Heart left ventricle (tissue), 16 donors: ENCODE results near the gene TRIOBP. TPM values are rescaled to one million over a fixed set of nuclear protein-coding genes. Genes with fewer than 3 reads are reported as not detected.

Experiments
- ATAC-seq, 4 donors: fragments of 200-7000 bp; cut with Tn5 transposase; one replicate each; pipeline ENCODE4 v1.9.1; 2020 to 2022; ENCODE audit warnings: moderate library complexity in 4 of 4, mild to moderate bottlenecking in 3 of 4, moderate number of reproducible peaks in 1 of 4
- DNase-seq, 5 donors: peaks; one replicate each; pipeline ENCODE4 v3.0.0-alpha.2; 2020
- H3K27ac ChIP-seq, 12 donors: fragments of 200-600 bp; sonication (generic) in 4 of 12; one replicate each; pipeline versions ENCODE4 v1.5.0 to v1.8.0; 2016 to 2022; ENCODE audit warnings: mild to moderate bottlenecking in 2 of 12
- H3K27me3 ChIP-seq, 9 donors: fragments of 200-600 bp; sonication (generic) in 2 of 9; one replicate each; pipeline versions ENCODE4 v1.5.1 to v1.8.0; 2016 to 2022; ENCODE audit warnings: mild to moderate bottlenecking in 3 of 9
- H3K36me3 ChIP-seq, 9 donors: fragments of 200-600 bp; sonication (generic) in 2 of 9; one replicate each; pipeline versions ENCODE4 v1.5.0 to v1.8.0; 2018 to 2022; ENCODE audit warnings: mild to moderate bottlenecking in 2 of 9
- H3K4me1 ChIP-seq, 12 donors: fragments of 200-600 bp; sonication (generic) in 4 of 12; one replicate each; pipeline versions ENCODE4 v1.5.0 to v1.8.0; 2016 to 2022; ENCODE audit warnings: mild to moderate bottlenecking in 3 of 12
- H3K4me3 ChIP-seq, 12 donors: fragments of 200-600 bp; sonication (generic) in 4 of 12; one replicate each; pipeline versions ENCODE4 v1.5.0 to v1.8.0; 2017 to 2022; ENCODE audit warnings: mild to moderate bottlenecking in 9 of 12, moderate library complexity in 4 of 12
- H3K9me3 ChIP-seq, 12 donors: fragments of 200-600 bp; sonication (generic) in 4 of 12; one replicate each; pipeline versions ENCODE4 v1.5.0 to v1.8.0; 2016 to 2022; ENCODE audit warnings: mild to moderate bottlenecking in 1 of 12
- POLR2A ChIP-seq, 2 donors: fragments of 450-650 bp; IDR thresholded peaks; one replicate each; pipeline ENCODE4 v1.6.1; 2017; ENCODE audit warnings: antibody characterized with exemption in 2 of 2, mild to moderate bottlenecking in 2 of 2, moderate library complexity in 2 of 2
- WGBS, 4 donors: extraction: QIAGEN DNeasy Blood & Tissue Kit in 2 of 4; methylation state at CpG; one replicate each; pipeline versions ENCODE4 v1.1.5 to v1.1.7; 2013 to 2018; 5-methylcytosine and 5-hydroxymethylcytosine counted together
- intact Hi-C, 10 donors: fragments of 100-400 bp; cut with DNase I; formaldehyde crosslinking; loops; one replicate each; pipeline versions ENCODE4 v1.11.1 to v1.14.2; 2022
- polyA plus RNA-seq, 2 donors: library from polyadenylated mRNA; stranded (reverse); fragments of 200-250 nt; gene quantifications; one replicate each; pipeline ENCODE4 v1.2.3, GENCODE V29; 2013
- total RNA-seq, 9 donors: library from RNA; depleted of rRNA in 2 of 9; stranded (reverse); fragments of >200 nt in 2 of 9; fragmentation: NEBNext Ultra II Directional in 3 of 9; extraction: Animal tissue kit (Norgen Biotek cat#: 25700) in 3 of 9; gene quantifications; one replicate each; pipeline versions ENCODE4 v1.1.0 to v1.2.4, GENCODE V29; 2016 to 2023
- TF ChIP-seq, protein P1 (sequence below), 12 donors: fragments of 200-600 bp; sonication (generic) in 4 of 12; IDR thresholded peaks; one replicate each; pipeline versions ENCODE4 v1.5.0 to v1.8.0; 2018 to 2022; ENCODE audit warnings: antibody characterized with exemption in 12 of 12, mild to moderate bottlenecking in 5 of 12
- donor health status: ischemic (EF 13 %, LVEDD 7.1; RV severe dilation, severe dysfunction).
- donor health status: healthy with polysubstance abuse.
- donor health status: DM: no; HTN: yes; CAD: no.
- donor health status: DM: no; HTN: no; CAD: no.
- donor health status: ischemic (EF 25% LVEDD 6.9; RV normal size, moderate dysfunction).
- donor health status: ischemic (EF 25% LVEDD 5.7; RV mildly dilated, moderate dysfunction).
- donor health status: healthy.
- donor health status: DM: yes; HTN: yes; CAD: no.
- donor health status: ischemic (EF 35%, LVEDD 5.7; RV mildly dilated, moderate dysfunction).
- donor health status: nonischemic (EF 11% LVEDD 7.7; RV severe dilation, severe dysfunction).
- donor health status: DM: yes; HTN: yes; CAD: no.
- donor health status: PGD.
- donor health status: ischemic (EF 29% LVEDD 5.4; RV normal size, mild dysfunction).
- donor health status: nonischemic (EF 23%, LVEDD 6.1; RV moderate dilation, normal function).

Gene TRIOBP
- total and polyA plus RNA-seq, 11 donors: 54.9 to 147 (median 94.7) TPM

DNA sequence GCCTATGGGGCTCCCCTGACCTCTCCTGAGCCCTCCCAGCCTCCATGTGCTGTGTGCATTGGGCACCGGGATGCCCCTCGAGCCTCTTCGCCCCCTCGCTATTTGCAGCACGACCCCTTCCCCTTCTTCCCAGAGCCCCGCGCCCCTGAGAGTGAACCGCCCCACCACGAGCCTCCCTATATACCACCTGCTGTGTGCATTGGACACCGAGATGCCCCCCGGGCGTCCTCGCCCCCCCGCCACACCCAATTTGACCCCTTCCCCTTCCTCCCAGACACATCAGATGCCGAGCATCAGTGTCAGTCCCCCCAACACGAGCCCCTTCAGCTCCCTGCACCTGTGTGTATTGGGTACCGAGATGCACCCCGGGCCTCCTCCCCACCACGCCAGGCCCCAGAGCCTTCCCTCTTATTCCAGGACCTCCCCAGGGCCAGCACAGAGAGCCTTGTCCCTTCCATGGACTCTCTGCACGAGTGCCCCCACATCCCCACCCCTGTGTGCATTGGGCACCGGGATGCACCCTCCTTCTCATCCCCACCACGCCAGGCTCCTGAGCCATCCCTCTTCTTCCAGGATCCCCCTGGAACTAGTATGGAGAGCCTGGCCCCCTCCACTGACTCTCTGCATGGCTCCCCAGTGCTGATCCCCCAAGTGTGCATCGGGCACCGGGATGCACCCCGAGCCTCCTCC is 28.8 kb downstream of the TRIOBP start:
- peaks cover 0 to 33% (median 10%) of the 10 kb centered on the region in 12 donors for H3K4me1 ChIP-seq
- H3K4me3 ChIP-seq: no peak overlapping the region
- TF ChIP-seq, protein P1, sequence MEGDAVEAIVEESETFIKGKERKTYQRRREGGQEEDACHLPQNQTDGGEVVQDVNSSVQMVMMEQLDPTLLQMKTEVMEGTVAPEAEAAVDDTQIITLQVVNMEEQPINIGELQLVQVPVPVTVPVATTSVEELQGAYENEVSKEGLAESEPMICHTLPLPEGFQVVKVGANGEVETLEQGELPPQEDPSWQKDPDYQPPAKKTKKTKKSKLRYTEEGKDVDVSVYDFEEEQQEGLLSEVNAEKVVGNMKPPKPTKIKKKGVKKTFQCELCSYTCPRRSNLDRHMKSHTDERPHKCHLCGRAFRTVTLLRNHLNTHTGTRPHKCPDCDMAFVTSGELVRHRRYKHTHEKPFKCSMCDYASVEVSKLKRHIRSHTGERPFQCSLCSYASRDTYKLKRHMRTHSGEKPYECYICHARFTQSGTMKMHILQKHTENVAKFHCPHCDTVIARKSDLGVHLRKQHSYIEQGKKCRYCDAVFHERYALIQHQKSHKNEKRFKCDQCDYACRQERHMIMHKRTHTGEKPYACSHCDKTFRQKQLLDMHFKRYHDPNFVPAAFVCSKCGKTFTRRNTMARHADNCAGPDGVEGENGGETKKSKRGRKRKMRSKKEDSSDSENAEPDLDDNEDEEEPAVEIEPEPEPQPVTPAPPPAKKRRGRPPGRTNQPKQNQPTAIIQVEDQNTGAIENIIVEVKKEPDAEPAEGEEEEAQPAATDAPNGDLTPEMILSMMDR (IDR thresholded peaks at IDR 0.05): no peak
- TF ChIP-seq POLR2A (IDR thresholded peaks at IDR 0.05): no peak
- H3K9me3 ChIP-seq: no peaks in the 10 kb centered on the region
- WGBS, 4 donors: 94 to 97% (median 96%) methylated on average over 25 of the region's 25 CpGs
- DNase-seq (no peak), ATAC-seq (peak in 2 of 4 donors; percentile 6 to 35)
- intact Hi-C loops: no loop called here
- H3K27ac ChIP-seq: no peak overlapping the region
- no peaks in the 10 kb centered on the region for H3K36me3 ChIP-seq
- H3K27me3 ChIP-seq: no peaks in the 10 kb centered on the region

DNA sequence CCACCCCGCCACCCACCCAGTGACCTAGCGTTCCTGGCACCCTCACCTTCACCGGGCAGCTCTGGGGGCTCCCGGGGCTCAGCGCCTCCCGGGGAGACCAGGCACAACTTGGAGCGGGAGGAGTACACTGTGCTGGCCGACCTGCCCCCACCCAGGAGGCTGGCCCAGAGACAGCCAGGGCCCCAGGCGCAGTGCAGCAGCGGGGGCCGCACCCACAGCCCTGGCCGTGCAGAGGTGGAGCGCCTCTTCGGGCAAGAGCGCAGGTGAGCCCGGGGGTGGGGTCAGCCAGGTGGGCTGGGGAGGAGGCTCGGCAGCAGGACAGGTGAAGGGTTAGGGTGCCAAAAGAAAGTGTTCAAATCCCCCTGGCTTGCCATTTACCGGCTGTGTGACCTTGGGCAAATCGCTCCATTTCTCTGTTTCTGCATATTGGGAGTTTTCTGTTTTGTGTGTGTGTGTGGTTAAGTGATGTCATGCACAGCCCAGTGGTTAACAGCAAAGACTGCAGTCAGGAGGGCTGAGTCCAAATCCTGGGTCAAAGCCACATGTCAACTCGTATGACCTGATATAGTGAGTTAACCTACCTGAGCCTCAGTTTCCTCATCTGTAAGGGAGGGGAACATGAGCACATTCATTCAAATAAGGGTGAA is 29.5 kb downstream of the TRIOBP start:
- intact Hi-C loops: no loop called here
- ATAC-seq: peak in 1 of 4 donors; percentile 6
- no peak for DNase-seq

DNA sequence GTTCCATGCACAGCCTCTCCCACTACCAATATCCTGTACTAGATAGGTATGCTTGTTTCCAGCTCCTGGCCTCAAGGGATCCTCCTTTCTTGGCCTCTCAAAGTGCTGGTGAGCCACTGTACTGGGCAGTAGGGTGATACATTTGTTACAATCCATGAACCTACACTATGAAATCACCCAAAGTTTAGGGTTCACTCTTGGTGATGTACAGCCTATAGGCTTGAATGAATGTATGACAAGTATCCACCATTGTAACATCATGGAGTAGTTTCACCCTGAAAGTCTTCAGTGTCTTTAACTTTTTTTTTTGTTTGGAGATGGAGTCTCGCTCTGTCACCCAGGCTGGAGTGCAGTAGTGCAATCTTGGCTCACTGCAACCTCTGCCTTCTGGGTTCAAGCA is 31.8 kb downstream of the TRIOBP start:
- 98 to 100% (median 100%) methylated on average over 1 of the region's 1 CpG for WGBS, 4 donors
- DNase-seq (no peak), ATAC-seq (peak in 1 of 4 donors; percentile 30)
- H3K27ac ChIP-seq: peak overlapping the region in 8 of 12 donors; percentile 18 to 77 (median 59)
- H3K4me3 ChIP-seq: peak overlapping the region in 1 of 12 donors; percentile 7
- no peaks in the 10 kb centered on the region for H3K9me3 ChIP-seq
- TF ChIP-seq, protein P1 (IDR thresholded peaks at IDR 0.05): no peak
- TF ChIP-seq POLR2A (IDR thresholded peaks at IDR 0.05): no peak
- H3K36me3 ChIP-seq: no peaks in the 10 kb centered on the region
- peaks cover 0 to 44% (median 10%) of the 10 kb centered on the region in 12 donors for H3K4me1 ChIP-seq
- intact Hi-C loops: no loop called here
- no peaks in the 10 kb centered on the region for H3K27me3 ChIP-seq

More for the DNA sequence above, 29.5 kb downstream of the TRIOBP start:
- Histone ChIP-seq H3K27ac (no peak overlapping the region), H3K9me3 (no peaks in the 10 kb centered on the region), H3K36me3 (no peaks in the 10 kb centered on the region), H3K4me3 (no peak overlapping the region), H3K4me1 (peaks cover 0 to 38% (median 10%) of the 10 kb centered on the region in 12 donors), H3K27me3 (no peaks in the 10 kb centered on the region)
- TF ChIP-seq POLR2A (IDR thresholded peaks at IDR 0.05): no peak
- TF ChIP-seq, protein P1 (IDR thresholded peaks at IDR 0.05): peak in 2 of 12 donors; percentile 11 to 12
- WGBS, 4 donors: 83 to 94% (median 89%) methylated on average over 15 to 20 of the region's 20 CpGs

DNA sequence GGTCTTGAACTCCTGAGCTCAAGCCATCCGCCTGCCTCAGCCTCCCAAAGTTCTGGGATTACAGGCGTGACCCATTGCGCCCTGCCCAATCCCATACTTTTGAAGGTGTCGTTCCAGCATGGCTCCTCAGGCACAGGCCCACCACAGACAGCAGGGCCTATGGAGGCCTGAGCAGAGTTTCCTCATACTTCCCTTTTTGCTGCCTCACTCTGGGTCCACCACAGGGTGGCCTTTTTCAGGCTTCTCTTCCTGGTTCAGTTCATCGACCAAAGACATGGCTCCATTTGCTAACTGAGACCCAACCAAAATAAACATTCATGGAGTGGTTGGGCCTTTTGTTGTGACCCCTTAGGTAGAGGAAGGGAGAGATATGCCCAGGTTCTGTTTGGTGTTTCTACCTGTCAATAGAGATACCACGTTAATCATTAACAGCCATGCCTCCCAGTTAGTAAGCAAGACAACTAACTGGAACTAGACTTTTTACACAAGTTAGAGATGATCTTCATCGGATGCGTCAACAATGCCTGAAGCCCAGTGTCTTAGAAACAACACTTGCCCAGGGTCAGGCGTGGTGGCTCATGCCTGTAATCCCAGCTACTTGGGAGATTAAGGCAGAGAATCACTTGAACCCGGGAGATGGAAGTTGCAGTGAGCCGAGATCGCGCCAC is 35.1 kb downstream of the TRIOBP start:
- H3K27me3 ChIP-seq: no peaks in the 10 kb centered on the region
- DNase-seq (no peak), ATAC-seq (peak in 1 of 4 donors; percentile 20)
- H3K9me3 ChIP-seq: no peaks in the 10 kb centered on the region
- H3K27ac ChIP-seq: peak overlapping the region in 2 of 12 donors; percentile 9 to 82
- H3K4me3 ChIP-seq: no peak overlapping the region
- WGBS, 4 donors: 88 to 93% (median 90%) methylated on average over 13 of the region's 13 CpGs
- H3K4me1 ChIP-seq: peaks cover 0 to 37% (median 10%) of the 10 kb centered on the region in 12 donors
- H3K36me3 ChIP-seq: no peaks in the 10 kb centered on the region
- intact Hi-C loops: loop anchor here in 1 of 10 donors (10.0 kb wide), 1 partner anchor 87 kb away; no protein-coding TSS in a partner anchor
- TF ChIP-seq POLR2A (IDR thresholded peaks at IDR 0.05): no peak
- TF ChIP-seq, protein P1 (IDR thresholded peaks at IDR 0.05): no peak
